ENCODE results near the gene FBXL7. TPM values are rescaled to one million over a fixed set of nuclear protein-coding genes. Genes with fewer than 3 reads are reported as not detected.

The FBXL7 gene
- total and polyA plus RNA-seq, 2 donors (not counting 1 experiment from before 2014, with no cell fraction given) = not detected

- no peak overlapping the region for H3K4me2 ChIP-seq (replicated peaks; ENCODE audit: low read depth, low read length, poor library complexity, severe bottlenecking)
- ChIA-PET POLR2A (no interaction called here), CTCF (no interaction called here)
- H4K20me1 ChIP-seq (ENCODE audit: control insufficient read depth, insufficient read depth, low read length, poor library complexity, severe bottlenecking) = no peaks in the 10 kb centered on the region
- H3K9me3 Mint-ChIP-seq (ENCODE audit: insufficient read depth) = no peaks in the 10 kb centered on the region
- intact Hi-C loops (cut with micrococcal nuclease) = no loop called here
- H3K27ac Mint-ChIP-seq = no peak overlapping the region
- no peaks in the 10 kb centered on the region for H3K9me3 ChIP-seq (ENCODE audit: control extremely low read depth in 1 of 3, control insufficient read depth in 2 of 3, insufficient read depth in 1 of 3, low read length in 2 of 3)
- no peaks in the 10 kb centered on the region for H3K36me3 ChIP-seq (replicated peaks in 1 of 2; ENCODE audit: control extremely low read depth in 1 of 2, control insufficient read depth in 1 of 2, extremely low read depth in 1 of 2, insufficient read depth in 2 of 2, low read length in 1 of 2)
- no peaks in the 10 kb centered on the region for H3K27me3 Mint-ChIP-seq
- H3K27me3 ChIP-seq (replicated peaks in 1 of 4; ENCODE audit: control extremely low read depth in 1 of 4, control insufficient read depth in 3 of 4, insufficient read depth in 4 of 4, low read length in 3 of 4) = no peaks in the 10 kb centered on the region
- H3K4me1 Mint-ChIP-seq = no peaks in the 10 kb centered on the region
- no peak overlapping the region for H3K9ac ChIP-seq (ENCODE audit: low read length)
- TF ChIP-seq CTCF (IDR thresholded peaks at IDR 0.05) (no peak), EZH2 (IDR thresholded peaks at IDR 0.05; ENCODE audit: borderline replicate concordance, insufficient read depth, low read depth, low read length, poor library complexity, severe bottlenecking) (no peak)
- no peak for DNase-seq
- no peaks in the 10 kb centered on the region for H3K4me1 ChIP-seq (ENCODE audit: control insufficient read depth in 2 of 2, insufficient read depth in 2 of 2, low read length in 2 of 2)
- no peak for ATAC-seq (ENCODE audit: low read depth)
- H3K4me3 ChIP-seq (ENCODE audit: control extremely low read depth in 1 of 5, extremely low read depth in 1 of 5, insufficient read depth in 1 of 5, low read depth in 2 of 5, low read length in 4 of 5) = no peak overlapping the region
- H2AFZ ChIP-seq (ENCODE audit: insufficient read depth, low read depth, low read length, poor library complexity, severe bottlenecking) = no peak overlapping the region
- no peak overlapping the region for H3K27ac ChIP-seq (ENCODE audit: low read length in 2 of 2)
- WGBS (ENCODE audit: insufficient coverage) = 100% methylated on average over 2 of the region's 6 CpGs
- H3K4me3 Mint-ChIP-seq = no peak overlapping the region
- H3K79me2 ChIP-seq (ENCODE audit: control insufficient read depth, insufficient read depth, low read length) = no peaks in the 10 kb centered on the region
Observed at GRCh38 chr5:15638296-15638695, 138.3 kb downstream of the FBXL7 start.

DNA sequence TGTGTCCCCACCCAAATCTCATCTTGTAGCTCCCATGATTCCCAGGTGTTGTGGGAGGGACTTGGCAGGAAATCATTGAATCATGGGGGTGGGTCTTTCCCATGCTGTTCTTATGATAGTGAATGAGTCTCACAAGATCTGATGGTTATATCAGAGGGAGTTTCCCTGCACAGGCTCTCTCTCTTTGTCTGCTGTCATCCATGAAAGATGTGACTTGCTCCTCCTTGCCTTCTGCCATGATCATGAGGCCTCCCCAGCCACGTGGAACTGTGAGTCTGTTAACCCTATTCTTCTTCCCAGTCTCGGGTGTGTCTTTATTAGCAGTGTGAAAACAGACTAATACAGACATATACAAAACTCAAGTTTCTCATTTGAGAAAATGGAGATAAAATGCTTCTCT lies 139.3 kb downstream of the FBXL7 start:
- no peaks in the 10 kb centered on the region for H3K36me3 ChIP-seq (replicated peaks in 1 of 2; ENCODE audit: control extremely low read depth in 1 of 2, control insufficient read depth in 1 of 2, extremely low read depth in 1 of 2, insufficient read depth in 2 of 2, low read length in 1 of 2)
- CTCF ChIA-PET = no interaction called here
- Mint-ChIP-seq H3K27ac (no peak overlapping the region), H3K4me1 (no peaks in the 10 kb centered on the region), H3K27me3 (no peaks in the 10 kb centered on the region), H3K4me3 (no peak overlapping the region), H3K9me3 (ENCODE audit: insufficient read depth) (peaks cover 2% of the 10 kb centered on the region)
- ATAC-seq (ENCODE audit: low read depth) (no peak), DNase-seq (no peak)
- no peak overlapping the region for H3K27ac ChIP-seq (ENCODE audit: low read length in 2 of 2)
- intact Hi-C loops (cut with micrococcal nuclease) = no loop called here
- H3K4me1 ChIP-seq (ENCODE audit: control insufficient read depth in 2 of 2, insufficient read depth in 2 of 2, low read length in 2 of 2) = no peaks in the 10 kb centered on the region
- no peak overlapping the region for H3K4me3 ChIP-seq (ENCODE audit: control extremely low read depth in 1 of 5, extremely low read depth in 1 of 5, insufficient read depth in 1 of 5, low read depth in 2 of 5, low read length in 4 of 5)
- H2AFZ ChIP-seq (ENCODE audit: insufficient read depth, low read depth, low read length, poor library complexity, severe bottlenecking) = no peak overlapping the region
- no peaks in the 10 kb centered on the region for H4K20me1 ChIP-seq (ENCODE audit: control insufficient read depth, insufficient read depth, low read length, poor library complexity, severe bottlenecking)
- H3K27me3 ChIP-seq (replicated peaks in 1 of 4; ENCODE audit: control extremely low read depth in 1 of 4, control insufficient read depth in 3 of 4, insufficient read depth in 4 of 4, low read length in 3 of 4) = no peaks in the 10 kb centered on the region
- no CpG with 5 or more reads among the region's 2 CpGs for WGBS (ENCODE audit: insufficient coverage)
- no peaks in the 10 kb centered on the region for H3K9me3 ChIP-seq (ENCODE audit: control extremely low read depth in 1 of 3, control insufficient read depth in 2 of 3, insufficient read depth in 1 of 3, low read length in 2 of 3)
- no peak overlapping the region for H3K4me2 ChIP-seq (replicated peaks; ENCODE audit: low read depth, low read length, poor library complexity, severe bottlenecking)
- TF ChIP-seq CTCF (IDR thresholded peaks at IDR 0.05) (no peak), EZH2 (IDR thresholded peaks at IDR 0.05; ENCODE audit: borderline replicate concordance, insufficient read depth, low read depth, low read length, poor library complexity, severe bottlenecking) (no peak)
- POLR2A ChIA-PET = no interaction called here
- no peak overlapping the region for H3K9ac ChIP-seq (ENCODE audit: low read length)
- no peaks in the 10 kb centered on the region for H3K79me2 ChIP-seq (ENCODE audit: control insufficient read depth, insufficient read depth, low read length)

All from B cell (primary cell).